Stomach (tissue), 9 donors: ENCODE results near the gene EGLN2. TPM values are rescaled to one million over a fixed set of nuclear protein-coding genes. Genes with fewer than 3 reads are reported as not detected.

Experiments used
- DNase-seq, 2 donors: peaks; one replicate each; pipeline versions ENCODE4 v3.0.0 to v3.0.0-alpha.2; 2013 to 2019
- H3K27ac ChIP-seq, 5 donors: fragments of 200-600 bp in 4 of 5; sonication (generic) in 4 of 5; one replicate each; pipeline ENCODE4 v1.5.1; 2013 to 2019; ENCODE audit warnings: mild to moderate bottlenecking in 1 of 5, moderate library complexity in 1 of 5
- H3K27me3 ChIP-seq, 3 donors: fragments of 200-600 bp; sonication (generic); one replicate each; pipeline ENCODE4 v1.5.1; 2017 to 2019; ENCODE audit warnings: mixed run types in 1 of 3
- H3K36me3 ChIP-seq, 4 donors: fragments of 200-600 bp; sonication (generic); 1 replicate in 3 of 4; 2 replicates in 1 of 4; pipeline ENCODE4 v1.5.1; 2016 to 2019
- H3K4me1 ChIP-seq, 4 donors: fragments of 200-600 bp; sonication (generic); one replicate each; pipeline ENCODE4 v1.5.1; 2016 to 2019
- H3K4me3 ChIP-seq, 4 donors: fragments of 200-600 bp; sonication (generic) in 3 of 4; one replicate each; pipeline ENCODE4 v1.5.1; 2016 to 2019; ENCODE audit warnings: mild to moderate bottlenecking in 1 of 4
- H3K9me3 ChIP-seq, 4 donors: fragments of 200-600 bp; sonication (generic); one replicate each; pipeline ENCODE4 v1.5.1; 2016 to 2019
- CTCF ChIP-seq, 7 experiments: fragments of 450-650 bp in 4 of 7; fragments of 200-600 bp in 3 of 7; sonication (generic) in 3 of 7; IDR thresholded peaks; one replicate each; pipeline ENCODE4 v1.5.1; 2016 to 2019; ENCODE audit warnings: antibody characterized with exemption in 7 of 7, control low read depth in 2 of 7, mild to moderate bottlenecking in 1 of 7
- EP300 ChIP-seq: sonication (generic); formaldehyde crosslinking; IDR thresholded peaks from one replicate; pipeline ENCODE4 v1.6.1; 2017; ENCODE audit warnings: antibody characterized with exemption
- POLR2A ChIP-seq, 4 donors: fragments of 450-650 bp; IDR thresholded peaks; one replicate each; pipeline ENCODE4 v1.6.1; 2016; ENCODE audit warnings: antibody characterized with exemption in 4 of 4, control low read depth in 2 of 4, mild to moderate bottlenecking in 1 of 4, moderate library complexity in 1 of 4
- POLR2AphosphoS5 ChIP-seq, 3 donors: sonication (generic); formaldehyde crosslinking; IDR thresholded peaks; one replicate each; pipeline ENCODE4 v1.6.1; 2016; ENCODE audit warnings: antibody characterized with exemption in 3 of 3
- WGBS, 5 donors: extraction: QIAGEN DNeasy Blood & Tissue Kit in 3 of 5; methylation state at CpG; one replicate each; pipeline versions ENCODE4 v1.1.5 to v1.1.7; 2013 to 2018; 5-methylcytosine and 5-hydroxymethylcytosine counted together
- intact Hi-C: fragments of 100-400 bp; cut with DNase I; formaldehyde crosslinking; loops from one replicate; pipeline ENCODE4 v1.15.1; 2023; ENCODE audit warnings: low total_unique reads
- polyA plus RNA-seq, 3 donors: library from polyadenylated mRNA; stranded (reverse); fragments of 200-250 nt; gene quantifications; one replicate each; pipeline ENCODE4 v1.2.3, GENCODE V29; 2013
- total RNA-seq, 5 donors: library from RNA; depleted of rRNA; stranded (reverse); fragments of >200 nt; gene quantifications; one replicate each; pipeline versions ENCODE4 v1.1.0 to v1.2.3, GENCODE V29; 2014 to 2016
- donor health status: healthy with polysubstance abuse.
- donor health status: Bipolar disorder and iron deficiency.
- donor health status: healthy.

EGLN2 gene
- total and polyA plus RNA-seq, 8 donors: 30.0 to 115 (median 71.4) TPM

- H3K27me3 ChIP-seq: no peaks in the 10 kb centered on the region
- no peaks in the 10 kb centered on the region for H3K9me3 ChIP-seq
- no peak for DNase-seq
- H3K4me3 ChIP-seq: peak overlapping the region in 1 of 4 donors; percentile 38
- intact Hi-C loops: no loop called here
- H3K27ac ChIP-seq: peak overlapping the region in 2 of 5 donors; percentile 17 to 26
- H3K36me3 ChIP-seq: peaks cover 47 to 66% (median 64%) of the 10 kb centered on the region in 4 donors
- 70 to 85% (median 74%) methylated on average over 10 to 11 of the region's 11 CpGs for WGBS, 5 donors
- peaks cover 29 to 58% (median 53%) of the 10 kb centered on the region in 4 donors for H3K4me1 ChIP-seq
- TF ChIP-seq POLR2A (IDR thresholded peaks at IDR 0.05): no peak
- no peak for TF ChIP-seq POLR2AphosphoS5 (IDR thresholded peaks at IDR 0.05)
- no peak for TF ChIP-seq CTCF (IDR thresholded peaks at IDR 0.05)
- no peak for TF ChIP-seq EP300
Observed at GRCh38 chr19:40756502-40757110, 42.4 kb upstream of the EGLN2 start.

GRCh38 chr19:40758491-40758890 lies 40.5 kb upstream of the EGLN2 start:
- no peak for TF ChIP-seq EP300
- TF ChIP-seq CTCF (IDR thresholded peaks at IDR 0.05): no peak
- no peak for TF ChIP-seq POLR2AphosphoS5 (IDR thresholded peaks at IDR 0.05)
- no peak for TF ChIP-seq POLR2A (IDR thresholded peaks at IDR 0.05)
- Histone ChIP-seq H3K36me3 (peaks cover 66 to 85% (median 82%) of the 10 kb centered on the region in 4 donors), H3K27ac (no peak overlapping the region)

GRCh38 chr19:40759352-40759751 lies 39.6 kb upstream of the EGLN2 start:
- H3K36me3 ChIP-seq: peaks cover 74 to 94% (median 90%) of the 10 kb centered on the region in 4 donors
- H3K9me3 ChIP-seq: no peaks in the 10 kb centered on the region
- peaks cover 21 to 31% (median 28%) of the 10 kb centered on the region in 4 donors for H3K4me1 ChIP-seq
- H3K27me3 ChIP-seq: no peaks in the 10 kb centered on the region
- TF ChIP-seq POLR2AphosphoS5 (IDR thresholded peaks at IDR 0.05) (no peak), EP300 (no peak), POLR2A (IDR thresholded peaks at IDR 0.05) (no peak), CTCF (IDR thresholded peaks at IDR 0.05) (no peak)
- no peak overlapping the region for H3K27ac ChIP-seq
- DNase-seq: no peak
- no peak overlapping the region for H3K4me3 ChIP-seq
- intact Hi-C loops: no loop called here
- WGBS, 5 donors: 91 to 94% (median 93%) methylated on average over 11 to 13 of the region's 13 CpGs

More at GRCh38 chr19:40758491-40758890, 40.5 kb upstream of the EGLN2 start:
- no peak for DNase-seq
- WGBS, 5 donors: 93 to 100% (median 96%) methylated on average over 3 of the region's 3 CpGs
- no peaks in the 10 kb centered on the region for H3K9me3 ChIP-seq
- no peak overlapping the region for H3K4me3 ChIP-seq
- H3K4me1 ChIP-seq: peaks cover 29 to 40% (median 37%) of the 10 kb centered on the region in 4 donors
- intact Hi-C loops: no loop called here
- H3K27me3 ChIP-seq: no peaks in the 10 kb centered on the region

GRCh38 chr19:40762754-40763470 lies 36.1 kb upstream of the EGLN2 start:
- H3K4me1 ChIP-seq: no peaks in the 10 kb centered on the region
- no peaks in the 10 kb centered on the region for H3K9me3 ChIP-seq
- no peak overlapping the region for H3K4me3 ChIP-seq
- 85 to 91% (median 88%) methylated on average over 17 of the region's 17 CpGs for WGBS, 5 donors
- no peak for DNase-seq
- H3K36me3 ChIP-seq: peaks cover 85 to 100% (median 100%) of the 10 kb centered on the region in 4 donors
- TF ChIP-seq CTCF (IDR thresholded peaks at IDR 0.05) (no peak), POLR2AphosphoS5 (IDR thresholded peaks at IDR 0.05) (no peak), POLR2A (IDR thresholded peaks at IDR 0.05) (no peak), EP300 (no peak)
- H3K27ac ChIP-seq: peak overlapping the region in 1 of 5 donors; percentile 2
- intact Hi-C loops: no loop called here
- no peaks in the 10 kb centered on the region for H3K27me3 ChIP-seq
